A549 (cell line): Measurements from ENCODE around the gene ACTG1. TPM values are rescaled to one million over a fixed set of nuclear protein-coding genes. Genes with fewer than 3 reads are reported as not detected.
A peak's percentile ranks its signal among the peaks of the same experiment; 100 is the strongest.

Experiments used
- BHLHE40 ChIP-seq: IDR thresholded peaks from 2 replicates; pipeline ENCODE4 v1.6.1; 2012; ENCODE audit warnings: low read depth, low read length, inconsistent platforms
- CEBPB ChIP-seq, 2 experiments: fragments of >200 bp in 1 of 2; sonication (Bioruptor Twin) in 1 of 2; formaldehyde crosslinking in 1 of 2; IDR thresholded peaks; 2 replicates each; pipeline ENCODE4 v1.6.1; 2012 to 2016
- CHD4 ChIP-seq: fragments of 200-600 bp; sonication (generic); IDR thresholded peaks from 2 replicates; pipeline ENCODE4 v1.6.1; 2016; ENCODE audit warnings: antibody characterized with exemption, mild to moderate bottlenecking, borderline replicate concordance
- EHF ChIP-seq: fragments of 250-450 bp; sonication (Bioruptor Pico); IDR thresholded peaks from 2 replicates; pipeline ENCODE4 v1.5.0; 2020; ENCODE audit warnings: mild to moderate bottlenecking
- EHMT2 ChIP-seq: fragments of 200-600 bp; sonication (generic); IDR thresholded peaks from 2 replicates; pipeline ENCODE4 v1.6.1; 2016; ENCODE audit warnings: antibody characterized with exemption, low read depth, mild to moderate bottlenecking, moderate library complexity
- EP300 ChIP-seq, 2 experiments: fragments of >200 bp; sonication (Bioruptor Twin); formaldehyde crosslinking; IDR thresholded peaks; 2 replicates in 1 of 2; 3 replicates in 1 of 2; pipeline ENCODE4 v1.6.1; 2016 to 2017
- GATA3 ChIP-seq: IDR thresholded peaks from 2 replicates; pipeline ENCODE4 v1.6.1; 2012; ENCODE audit warnings: borderline replicate concordance
- HDAC2 ChIP-seq: fragments of 200-600 bp; sonication (generic); IDR thresholded peaks from 2 replicates; pipeline ENCODE4 v1.6.1; 2016
- HEYL ChIP-seq: fragments of 250-450 bp; sonication (Bioruptor Pico); IDR thresholded peaks from 2 replicates; pipeline ENCODE4 v1.8.0; 2021; ENCODE audit warnings: mild to moderate bottlenecking, moderate library complexity
- HOXA7 ChIP-seq: fragments of 250-450 bp; sonication (Bioruptor Pico); IDR thresholded peaks from 2 replicates; pipeline ENCODE4 v1.5.0; 2020; ENCODE audit warnings: mild to moderate bottlenecking, moderate library complexity
- HOXB13 ChIP-seq: fragments of 250-450 bp; sonication (Bioruptor Pico); IDR thresholded peaks from 2 replicates; pipeline ENCODE4 v1.5.0; 2020; ENCODE audit warnings: low read depth, mild to moderate bottlenecking, moderate library complexity
- KDM5A ChIP-seq: fragments of 200-600 bp; sonication (generic); IDR thresholded peaks from 2 replicates; pipeline ENCODE4 v1.6.1; 2016; ENCODE audit warnings: antibody characterized with exemption, mild to moderate bottlenecking
- MYC ChIP-seq: IDR thresholded peaks from 2 replicates; pipeline ENCODE4 v1.6.1; 2012; ENCODE audit warnings: mild to moderate bottlenecking, inconsistent platforms, low read length, improper control_type of control experiment, borderline replicate concordance
- NFE2L2 ChIP-seq: fragments of 150-350 bp; conservative IDR thresholded peaks from 2 replicates; pipeline ENCODE4 v1.6.1; 2014; ENCODE audit warnings: low read length
- NPAS2 ChIP-seq: fragments of 250-450 bp; sonication (Bioruptor Pico); IDR thresholded peaks from 2 replicates; pipeline ENCODE4 v1.8.0; 2022; ENCODE audit warnings: mild to moderate bottlenecking, moderate library complexity, borderline replicate concordance
- POLR2AphosphoS2 ChIP-seq: conservative IDR thresholded peaks from 2 replicates; pipeline ENCODE4 v1.6.1; 2012; ENCODE audit warnings: low read length, improper control_type of control experiment, inconsistent platforms
- RARB ChIP-seq: fragments of 250-450 bp; sonication (Bioruptor Pico); IDR thresholded peaks from 2 replicates; pipeline ENCODE4 v1.8.0; 2021; ENCODE audit warnings: mild to moderate bottlenecking, moderate library complexity
- SREBF2 ChIP-seq: fragments of 450-650 bp; IDR thresholded peaks from 2 replicates; pipeline ENCODE4 v1.6.1; 2014; ENCODE audit warnings: mild to moderate bottlenecking, moderate library complexity
- TFCP2L1 ChIP-seq: fragments of 250-450 bp; sonication (Bioruptor Pico); IDR thresholded peaks from 2 replicates; pipeline ENCODE4 v1.5.0; 2021; ENCODE audit warnings: mild to moderate bottlenecking
- TP53 ChIP-seq: fragments of 250-450 bp; sonication (Bioruptor Pico); IDR thresholded peaks from 2 replicates; pipeline ENCODE4 v1.5.0; 2021; ENCODE audit warnings: mild to moderate bottlenecking, moderate library complexity
- USF2 ChIP-seq: fragments of 450-650 bp; IDR thresholded peaks from 2 replicates; pipeline ENCODE4 v1.6.1; 2014; ENCODE audit warnings: antibody characterized with exemption
- ZNF302 ChIP-seq: fragments of 250-450 bp; sonication (Bioruptor Pico); IDR thresholded peaks from 2 replicates; pipeline ENCODE4 v1.9.0; 2021; ENCODE audit warnings: inconsistent platforms, mild to moderate bottlenecking, moderate library complexity
- polyA plus RNA-seq, 4 experiments: library from polyadenylated mRNA; depleted of rRNA in 3 of 4; stranded (reverse); fragments of >200 nt; fragmentation: RNase III in 1 of 4; extraction: RNeasy Plus Mini Kit Qiagen cat#74134 plus additional on column Dnase treatment in 1 of 4; gene quantifications; 2 replicates in 3 of 4; 3 replicates in 1 of 4; pipeline ENCODE4 v1.2.3, GENCODE V29; 2011 to 2017
- TF ChIP-seq, protein P1 (sequence below): IDR thresholded peaks from 2 replicates; pipeline ENCODE4 v1.6.1; 2012
- TF ChIP-seq, protein P2 (sequence below): fragments of 200-600 bp; sonication (generic); IDR thresholded peaks from 2 replicates; pipeline ENCODE4 v1.6.1; 2016; ENCODE audit warnings: antibody characterized with exemption, mild to moderate bottlenecking, moderate library complexity
- TF ChIP-seq, protein P3 (sequence below): fragments of 250-450 bp; sonication (Bioruptor Pico); IDR thresholded peaks from 2 replicates; pipeline ENCODE4 v1.5.0; 2020; ENCODE audit warnings: low read depth, mild to moderate bottlenecking, moderate library complexity
- TF ChIP-seq, protein P4 (sequence below): fragments of >200 bp; sonication (Bioruptor Twin); formaldehyde crosslinking; IDR thresholded peaks from 2 replicates; pipeline ENCODE4 v1.6.1; 2016

Gene ACTG1
- polyA plus RNA-seq, 2 of the 4 experiments (the other 2 are of a cell fraction): 2,042 to 7,263 TPM

DNA sequence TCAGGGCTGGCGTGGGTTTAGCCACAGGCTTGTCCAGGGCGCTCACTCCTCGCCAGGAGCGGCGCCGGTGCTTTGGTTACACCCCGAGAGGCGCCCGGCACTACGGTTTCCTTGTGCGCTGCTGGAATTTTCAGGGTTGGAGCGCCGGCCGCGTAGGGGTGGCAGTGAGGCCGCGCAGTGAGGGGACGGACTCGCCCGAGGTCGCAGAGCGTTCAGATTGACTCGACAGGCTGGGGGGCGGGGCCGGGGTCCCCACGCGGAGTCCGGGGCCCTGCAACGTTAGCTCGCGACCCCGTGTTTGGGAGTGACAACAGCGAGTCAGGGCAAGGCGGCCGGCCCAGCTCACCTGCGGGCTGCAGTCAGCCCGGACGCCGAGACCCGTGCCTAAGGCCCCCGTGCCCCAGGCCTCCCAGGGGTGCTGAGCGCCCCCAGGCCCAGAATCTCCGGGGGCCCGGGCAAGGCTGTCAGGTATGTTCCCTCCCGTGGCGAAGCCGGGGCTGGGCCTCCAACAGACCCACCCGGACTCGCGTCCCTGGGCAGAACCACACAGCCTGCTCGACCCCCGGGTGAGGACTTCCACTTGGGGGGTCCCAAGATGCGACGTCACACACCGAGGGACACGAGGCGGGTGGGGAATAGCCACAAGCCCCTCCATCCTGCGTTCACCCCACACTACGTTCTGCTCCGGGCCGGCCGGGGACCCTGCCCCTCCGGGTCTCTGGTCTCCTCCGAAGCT is 1.3 kb upstream of the ACTG1 start (continued):
- TF ChIP-seq, protein P1, sequence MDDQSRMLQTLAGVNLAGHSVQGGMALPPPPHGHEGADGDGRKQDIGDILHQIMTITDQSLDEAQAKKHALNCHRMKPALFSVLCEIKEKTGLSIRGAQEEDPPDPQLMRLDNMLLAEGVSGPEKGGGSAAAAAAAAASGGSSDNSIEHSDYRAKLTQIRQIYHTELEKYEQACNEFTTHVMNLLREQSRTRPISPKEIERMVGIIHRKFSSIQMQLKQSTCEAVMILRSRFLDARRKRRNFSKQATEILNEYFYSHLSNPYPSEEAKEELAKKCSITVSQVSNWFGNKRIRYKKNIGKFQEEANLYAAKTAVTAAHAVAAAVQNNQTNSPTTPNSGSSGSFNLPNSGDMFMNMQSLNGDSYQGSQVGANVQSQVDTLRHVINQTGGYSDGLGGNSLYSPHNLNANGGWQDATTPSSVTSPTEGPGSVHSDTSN: no peak
- no peak for TF ChIP-seq HEYL (CRISPR knock-in tag)
- TF ChIP-seq CHD4: no peak
- no peak for TF ChIP-seq TP53 (CRISPR knock-in tag)
- TF ChIP-seq USF2: no peak
- TF ChIP-seq GATA3: peak; percentile 26; the same call in 1 of the 2 replicates
- no peak for TF ChIP-seq NFE2L2
- TF ChIP-seq POLR2AphosphoS2: no peak
- no peak for TF ChIP-seq EHMT2
- TF ChIP-seq HOXA7 (CRISPR knock-in tag): 0 out of 2 replicates have a peak, but pooled peaks have one; percentile 1
- TF ChIP-seq HOXB13 (CRISPR knock-in tag): peak; percentile 10; the same call in 1 of the 2 replicates
- TF ChIP-seq EP300 (IDR thresholded peaks at IDR 0.05): no peak
- no peak for TF ChIP-seq EHF (CRISPR knock-in tag)
- TF ChIP-seq HDAC2: no peak
- no peak for TF ChIP-seq NPAS2 (CRISPR knock-in tag)
- no peak; the same call in 1 of the 2 replicates for TF ChIP-seq MYC
- peak; percentile 72 for TF ChIP-seq TFCP2L1 (CRISPR knock-in tag)
- no peak for TF ChIP-seq CEBPB (IDR thresholded peaks at IDR 0.05)
- TF ChIP-seq, protein P2, sequence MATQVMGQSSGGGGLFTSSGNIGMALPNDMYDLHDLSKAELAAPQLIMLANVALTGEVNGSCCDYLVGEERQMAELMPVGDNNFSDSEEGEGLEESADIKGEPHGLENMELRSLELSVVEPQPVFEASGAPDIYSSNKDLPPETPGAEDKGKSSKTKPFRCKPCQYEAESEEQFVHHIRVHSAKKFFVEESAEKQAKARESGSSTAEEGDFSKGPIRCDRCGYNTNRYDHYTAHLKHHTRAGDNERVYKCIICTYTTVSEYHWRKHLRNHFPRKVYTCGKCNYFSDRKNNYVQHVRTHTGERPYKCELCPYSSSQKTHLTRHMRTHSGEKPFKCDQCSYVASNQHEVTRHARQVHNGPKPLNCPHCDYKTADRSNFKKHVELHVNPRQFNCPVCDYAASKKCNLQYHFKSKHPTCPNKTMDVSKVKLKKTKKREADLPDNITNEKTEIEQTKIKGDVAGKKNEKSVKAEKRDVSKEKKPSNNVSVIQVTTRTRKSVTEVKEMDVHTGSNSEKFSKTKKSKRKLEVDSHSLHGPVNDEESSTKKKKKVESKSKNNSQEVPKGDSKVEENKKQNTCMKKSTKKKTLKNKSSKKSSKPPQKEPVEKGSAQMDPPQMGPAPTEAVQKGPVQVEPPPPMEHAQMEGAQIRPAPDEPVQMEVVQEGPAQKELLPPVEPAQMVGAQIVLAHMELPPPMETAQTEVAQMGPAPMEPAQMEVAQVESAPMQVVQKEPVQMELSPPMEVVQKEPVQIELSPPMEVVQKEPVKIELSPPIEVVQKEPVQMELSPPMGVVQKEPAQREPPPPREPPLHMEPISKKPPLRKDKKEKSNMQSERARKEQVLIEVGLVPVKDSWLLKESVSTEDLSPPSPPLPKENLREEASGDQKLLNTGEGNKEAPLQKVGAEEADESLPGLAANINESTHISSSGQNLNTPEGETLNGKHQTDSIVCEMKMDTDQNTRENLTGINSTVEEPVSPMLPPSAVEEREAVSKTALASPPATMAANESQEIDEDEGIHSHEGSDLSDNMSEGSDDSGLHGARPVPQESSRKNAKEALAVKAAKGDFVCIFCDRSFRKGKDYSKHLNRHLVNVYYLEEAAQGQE: no peak
- TF ChIP-seq, protein P3, sequence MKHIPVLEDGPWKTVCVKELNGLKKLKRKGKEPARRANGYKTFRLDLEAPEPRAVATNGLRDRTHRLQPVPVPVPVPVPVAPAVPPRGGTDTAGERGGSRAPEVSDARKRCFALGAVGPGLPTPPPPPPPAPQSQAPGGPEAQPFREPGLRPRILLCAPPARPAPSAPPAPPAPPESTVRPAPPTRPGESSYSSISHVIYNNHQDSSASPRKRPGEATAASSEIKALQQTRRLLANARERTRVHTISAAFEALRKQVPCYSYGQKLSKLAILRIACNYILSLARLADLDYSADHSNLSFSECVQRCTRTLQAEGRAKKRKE (CRISPR knock-in tag): no peak
- TF ChIP-seq BHLHE40: no peak
- TF ChIP-seq SREBF2: no peak
- no peak for TF ChIP-seq ZNF302 (CRISPR knock-in tag)
- TF ChIP-seq, protein P4, sequence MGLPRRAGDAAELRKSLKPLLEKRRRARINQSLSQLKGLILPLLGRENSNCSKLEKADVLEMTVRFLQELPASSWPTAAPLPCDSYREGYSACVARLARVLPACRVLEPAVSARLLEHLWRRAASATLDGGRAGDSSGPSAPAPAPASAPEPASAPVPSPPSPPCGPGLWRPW: no peak
- no peak for TF ChIP-seq KDM5A
- no peak; the same call in 1 of the 2 replicates for TF ChIP-seq RARB (CRISPR knock-in tag)
